HEK293 (cell line): ENCODE data around the gene RHOJ.

Experiments used
- CTCF ChIA-PET: fragments of 350-600 bp; formaldehyde crosslinking; extraction: SDS; loops from one replicate; lab custom pipeline; 2021; ENCODE audit warnings: antibody characterized with exemption; lab: Yijun Ruan, JAX
- POLR2A ChIA-PET: fragments of 300-600 bp; formaldehyde crosslinking; extraction: SDS; loops from one replicate; lab custom pipeline; 2020; ENCODE audit warnings: antibody characterized with exemption, inconsistent platforms; lab: Yijun Ruan, JAX
- H3K27ac ChIP-seq: fragments of 200-500 bp; sonication (Bioruptor generic); 2 replicates; pipeline ENCODE4 v1.5.1; 2014; ENCODE audit warnings: low read depth, low read length, control low read depth, inconsistent platforms; ENCODE audit errors: extremely low read depth
- H3K36me3 ChIP-seq, 2 experiments: fragments of 200-500 bp in 1 of 2; sonication (Bioruptor generic) in 1 of 2; 1 replicate in 1 of 2; 2 replicates in 1 of 2; pipeline ENCODE4 v1.5.1; 2014 to 2017; ENCODE audit warnings: inconsistent platforms in 2 of 2, low read length in 2 of 2; ENCODE audit not compliant: control insufficient read depth in 2 of 2, insufficient read depth in 1 of 2
- H3K4me1 ChIP-seq: fragments of 200-500 bp; sonication (Bioruptor generic); 2 replicates; pipeline ENCODE4 v1.5.1; 2014; ENCODE audit warnings: mild to moderate bottlenecking, low read length, inconsistent platforms; ENCODE audit not compliant: control insufficient read depth, insufficient read depth
- H3K4me3 ChIP-seq: 2 replicates; pipeline ENCODE4 v1.5.1; 2011; ENCODE audit warnings: low read depth, mild to moderate bottlenecking, control low read depth, low read length, moderate library complexity
- H3K9me3 ChIP-seq: fragments of 200-500 bp; sonication (Bioruptor generic); 2 replicates; pipeline ENCODE4 v1.5.1; 2014; ENCODE audit warnings: low read depth, low read length, inconsistent platforms; ENCODE audit not compliant: control insufficient read depth, insufficient read depth
- ATF2 ChIP-seq: fragments of 450-650 bp; formaldehyde crosslinking; IDR thresholded peaks from 2 replicates; pipeline ENCODE4 v1.5.1; 2016; ENCODE audit warnings: missing biosample characterization, missing genetic modification characterization, low read depth
- BCL11B ChIP-seq: fragments of 450-650 bp; formaldehyde crosslinking; IDR thresholded peaks from 2 replicates; pipeline ENCODE4 v1.5.1; 2016; ENCODE audit warnings: low read depth, missing biosample characterization, missing genetic modification characterization
- GLIS2 ChIP-seq: fragments of 450-650 bp; formaldehyde crosslinking; IDR thresholded peaks from 2 replicates; pipeline ENCODE4 v1.5.1; 2016; ENCODE audit warnings: missing biosample characterization, missing genetic modification characterization
- KLF16 ChIP-seq: fragments of 450-650 bp; formaldehyde crosslinking; IDR thresholded peaks from 2 replicates; pipeline ENCODE4 v1.5.1; 2017; ENCODE audit warnings: missing biosample characterization, missing genetic modification characterization
- MZF1 ChIP-seq: fragments of 450-650 bp; formaldehyde crosslinking; IDR thresholded peaks from 2 replicates; pipeline ENCODE4 v1.5.1; 2017; ENCODE audit warnings: missing biosample characterization, missing genetic modification characterization, borderline replicate concordance
- SP3 ChIP-seq: fragments of 450-650 bp; formaldehyde crosslinking; IDR thresholded peaks from 2 replicates; pipeline ENCODE4 v1.5.1; 2016; ENCODE audit warnings: missing biosample characterization, missing genetic modification characterization
- TRIM28 ChIP-seq: IDR thresholded peaks from 2 replicates; pipeline ENCODE4 v1.6.1; 2011; ENCODE audit warnings: low read length, control low read depth, borderline replicate concordance
- WT1 ChIP-seq: fragments of 450-650 bp; formaldehyde crosslinking; IDR thresholded peaks from 2 replicates; pipeline ENCODE4 v1.5.1; 2016; ENCODE audit warnings: missing biosample characterization, missing genetic modification characterization
- ZNF18 ChIP-seq: fragments of 450-650 bp; formaldehyde crosslinking; IDR thresholded peaks from 2 replicates; pipeline ENCODE4 v1.5.1; 2016; ENCODE audit warnings: missing biosample characterization, missing genetic modification characterization
- ZNF202 ChIP-seq: fragments of 450-650 bp; formaldehyde crosslinking; IDR thresholded peaks from 2 replicates; pipeline ENCODE4 v1.5.1; 2016; ENCODE audit warnings: missing biosample characterization, missing genetic modification characterization, borderline replicate concordance
- ZNF24 ChIP-seq: fragments of 450-650 bp; formaldehyde crosslinking; IDR thresholded peaks from 2 replicates; pipeline ENCODE4 v1.5.1; 2016; ENCODE audit warnings: missing biosample characterization, missing genetic modification characterization
- ZNF341 ChIP-seq: fragments of 450-650 bp; formaldehyde crosslinking; IDR thresholded peaks from 2 replicates; pipeline ENCODE4; 2016; ENCODE audit warnings: low read depth, missing biosample characterization, missing genetic modification characterization
- ZNF654 ChIP-seq: fragments of 450-650 bp; formaldehyde crosslinking; IDR thresholded peaks from 2 replicates; pipeline ENCODE4 v1.5.1; 2016; ENCODE audit warnings: low read depth, missing biosample characterization, missing genetic modification characterization
- ZNF670 ChIP-seq: fragments of 450-650 bp; formaldehyde crosslinking; IDR thresholded peaks from 2 replicates; pipeline ENCODE4 v1.5.1; 2016; ENCODE audit warnings: missing biosample characterization, missing genetic modification characterization, low read depth
- ZXDB ChIP-seq: fragments of 450-650 bp; formaldehyde crosslinking; IDR thresholded peaks from 2 replicates; pipeline ENCODE4 v1.5.1; 2016; ENCODE audit warnings: missing biosample characterization, missing genetic modification characterization
- TF ChIP-seq, protein P1 (sequence below): fragments of 450-650 bp; formaldehyde crosslinking; IDR thresholded peaks from 2 replicates; pipeline ENCODE4 v1.5.1; 2017; ENCODE audit warnings: missing biosample characterization, missing genetic modification characterization
- TF ChIP-seq, protein P2 (sequence below): fragments of 450-650 bp; formaldehyde crosslinking; IDR thresholded peaks from 2 replicates; pipeline ENCODE4 v1.5.1; 2016; ENCODE audit warnings: missing biosample characterization, missing genetic modification characterization

The RHOJ gene

GRCh38 chr14:63220526-63220925 lies 16.3 kb downstream of the RHOJ start (continued):
- TF ChIP-seq, protein P1, sequence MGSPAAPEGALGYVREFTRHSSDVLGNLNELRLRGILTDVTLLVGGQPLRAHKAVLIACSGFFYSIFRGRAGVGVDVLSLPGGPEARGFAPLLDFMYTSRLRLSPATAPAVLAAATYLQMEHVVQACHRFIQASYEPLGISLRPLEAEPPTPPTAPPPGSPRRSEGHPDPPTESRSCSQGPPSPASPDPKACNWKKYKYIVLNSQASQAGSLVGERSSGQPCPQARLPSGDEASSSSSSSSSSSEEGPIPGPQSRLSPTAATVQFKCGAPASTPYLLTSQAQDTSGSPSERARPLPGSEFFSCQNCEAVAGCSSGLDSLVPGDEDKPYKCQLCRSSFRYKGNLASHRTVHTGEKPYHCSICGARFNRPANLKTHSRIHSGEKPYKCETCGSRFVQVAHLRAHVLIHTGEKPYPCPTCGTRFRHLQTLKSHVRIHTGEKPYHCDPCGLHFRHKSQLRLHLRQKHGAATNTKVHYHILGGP (tag by site-specific recombination) = no peak
- TF ChIP-seq WT1 (no peak), ZNF202 (tag by site-specific recombination) (no peak), KLF16 (tag by site-specific recombination) (no peak), BCL11B (no peak), ZNF654 (no peak), SP3 (tag by site-specific recombination) (no peak), GLIS2 (tag by site-specific recombination) (no peak)

DNA sequence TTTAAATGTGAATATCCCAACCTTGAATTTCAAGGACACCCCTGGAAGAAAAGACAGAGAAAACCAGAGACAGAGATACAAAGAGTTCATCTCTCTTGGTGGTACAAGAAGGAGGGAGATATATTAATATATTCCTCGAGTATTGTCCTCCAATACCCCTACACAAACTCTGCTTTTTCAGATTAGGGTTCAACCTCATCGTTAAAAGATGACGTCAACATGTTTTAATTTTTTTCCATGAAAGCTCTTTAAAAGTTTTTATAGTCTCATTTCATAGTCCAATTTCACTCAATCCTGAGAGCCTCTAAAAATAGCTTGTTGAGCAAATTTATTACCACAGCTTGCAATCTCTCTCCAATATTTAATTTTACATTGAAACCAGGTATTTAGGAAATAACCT lies 19.4 kb downstream of the RHOJ start:
- TF ChIP-seq ZXDB (tag by site-specific recombination) = no peak
- peak; percentile 59; the same call in 1 of the 2 replicates for TF ChIP-seq ATF2 (tag by site-specific recombination)
- no peak for TF ChIP-seq ZNF18 (tag by site-specific recombination)
- Histone ChIP-seq H3K4me1 (0 out of 2 replicates have a peak, but pooled peaks cover 5% of the 10 kb centered on the region), H3K36me3 (no peaks in the 10 kb centered on the region), H3K4me3 (no peak overlapping the region), H3K9me3 (no peaks in the 10 kb centered on the region), H3K27ac (no peak overlapping the region)
- CTCF ChIA-PET = no interaction called here
- POLR2A ChIA-PET = no interaction called here

GRCh38 chr14:63224196-63224595 lies 20.0 kb downstream of the RHOJ start:
- POLR2A ChIA-PET = no interaction called here
- H3K27ac ChIP-seq = no peak overlapping the region
- no peaks in the 10 kb centered on the region for H3K36me3 ChIP-seq
- TF ChIP-seq ZNF24 (tag by site-specific recombination) (no peak), ZNF670 (tag by site-specific recombination) (no peak), ZNF341 (tag by site-specific recombination) (peak; percentile 20; the same call in 1 of the 2 replicates), TRIM28 (peak; percentile 47; the same call in 1 of the 2 replicates), MZF1 (0 out of 2 replicates have a peak, but pooled peaks have one; percentile 31)
- TF ChIP-seq, protein P2, sequence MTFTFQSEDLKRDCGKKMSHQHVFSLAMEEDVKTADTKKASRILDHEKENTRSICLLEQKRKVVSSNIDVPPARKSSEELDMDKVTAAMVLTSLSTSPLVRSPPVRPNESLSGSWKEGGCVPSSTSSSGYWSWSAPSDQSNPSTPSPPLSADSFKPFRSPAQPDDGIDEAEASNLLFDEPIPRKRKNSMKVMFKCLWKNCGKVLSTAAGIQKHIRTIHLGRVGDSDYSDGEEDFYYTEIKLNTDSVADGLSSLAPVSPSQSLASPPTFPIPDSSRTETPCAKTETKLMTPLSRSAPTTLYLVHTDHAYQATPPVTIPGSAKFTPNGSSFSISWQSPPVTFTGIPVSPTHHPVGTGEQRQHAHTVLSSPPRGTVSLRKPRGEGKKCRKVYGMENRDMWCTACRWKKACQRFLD = no peak
- TF ChIP-seq, all 188 proteins: peak for 3
- Histone ChIP-seq H3K4me1 (0 out of 2 replicates have a peak, but pooled peaks cover 5% of the 10 kb centered on the region), H3K9me3 (no peaks in the 10 kb centered on the region), H3K4me3 (no peak overlapping the region)
- CTCF ChIA-PET = no interaction called here
